GM12878 (cell line): ENCODE data around the gene FAM25A.
"Not testable (repeated sequence)": the region's sequence is repeated elsewhere in the genome, so short reads cannot be mapped to it uniquely, and the experiment has no call there.

Experiments used
- MXI1 ChIP-seq: fragments of 150-350 bp; IDR thresholded peaks from 2 replicates; pipeline ENCODE4 v1.6.1; 2011; ENCODE audit warnings: low read depth, mild to moderate bottlenecking, inconsistent platforms, low read length, improper control_type of control experiment
- NRF1 ChIP-seq: conservative IDR thresholded peaks from 2 replicates; pipeline ENCODE4 v1.6.1; 2011; ENCODE audit warnings: mild to moderate bottlenecking, low read depth, low read length, improper control_type of control experiment
- POLR2AphosphoS5 ChIP-seq: IDR thresholded peaks from 2 replicates; pipeline ENCODE4 v1.6.1; 2011; ENCODE audit warnings: mild to moderate bottlenecking, low read length, inconsistent platforms
- RCOR1 ChIP-seq: conservative IDR thresholded peaks from 2 replicates; pipeline ENCODE4 v1.6.1; 2012; ENCODE audit warnings: low read depth, low read length, improper control_type of control experiment
- TAF1 ChIP-seq: IDR thresholded peaks from 2 replicates; pipeline ENCODE4 v1.6.1; 2011; ENCODE audit warnings: mild to moderate bottlenecking, low read depth, low read length, borderline replicate concordance
- USF2 ChIP-seq: IDR thresholded peaks from 2 replicates; pipeline ENCODE4 v1.6.1; 2011; ENCODE audit warnings: low read depth, low read length, improper control_type of control experiment, borderline replicate concordance
- TF ChIP-seq, protein P1 (sequence below), 3 experiments: IDR thresholded peaks in 2 of 3; conservative IDR thresholded peaks in 1 of 3; 2 replicates each; pipeline ENCODE4 v1.5.1; 2011; ENCODE audit warnings: low read depth in 3 of 3, low read length in 3 of 3, mild to moderate bottlenecking in 3 of 3, control low read depth in 2 of 3, moderate library complexity in 2 of 3, inconsistent platforms in 1 of 3, mixed read lengths in 1 of 3; ENCODE audit not compliant: control insufficient read depth in 2 of 3, insufficient read depth in 1 of 3; ENCODE audit errors: extremely low read depth in 1 of 3

DNA sequence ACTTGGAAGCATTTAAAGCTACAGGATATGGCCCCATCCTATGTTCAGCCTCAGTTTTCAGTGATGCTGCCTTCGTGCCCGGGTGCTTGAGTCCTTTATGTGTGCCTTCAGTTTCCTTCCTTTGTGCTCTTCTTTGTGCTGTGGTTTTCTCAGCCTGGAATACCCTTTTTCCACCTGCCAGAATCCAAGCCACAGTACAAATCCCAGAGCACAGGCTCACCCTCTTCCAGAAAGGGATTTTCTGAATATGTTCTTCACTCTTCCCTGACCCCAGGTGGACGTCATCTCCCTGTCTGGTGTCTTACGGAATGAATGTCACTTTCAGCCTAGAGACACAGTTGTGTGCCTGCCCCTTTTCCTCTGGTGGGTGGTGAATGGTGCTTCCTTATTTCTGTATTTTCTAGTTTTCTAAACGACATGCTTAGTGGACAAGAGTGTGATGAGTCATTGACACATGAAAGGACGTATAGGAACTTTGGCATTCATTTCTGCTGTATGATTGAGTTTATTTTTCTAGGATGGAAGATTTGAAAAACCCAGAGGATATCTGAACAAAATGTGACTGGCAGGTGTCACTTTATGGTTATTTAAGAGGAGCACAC lies 20.2 kb upstream of the FAM25A start:
- TF ChIP-seq USF2, POLR2AphosphoS5, MXI1, RCOR1, TAF1, NRF1: not testable (repeated sequence)
- TF ChIP-seq, protein P1, sequence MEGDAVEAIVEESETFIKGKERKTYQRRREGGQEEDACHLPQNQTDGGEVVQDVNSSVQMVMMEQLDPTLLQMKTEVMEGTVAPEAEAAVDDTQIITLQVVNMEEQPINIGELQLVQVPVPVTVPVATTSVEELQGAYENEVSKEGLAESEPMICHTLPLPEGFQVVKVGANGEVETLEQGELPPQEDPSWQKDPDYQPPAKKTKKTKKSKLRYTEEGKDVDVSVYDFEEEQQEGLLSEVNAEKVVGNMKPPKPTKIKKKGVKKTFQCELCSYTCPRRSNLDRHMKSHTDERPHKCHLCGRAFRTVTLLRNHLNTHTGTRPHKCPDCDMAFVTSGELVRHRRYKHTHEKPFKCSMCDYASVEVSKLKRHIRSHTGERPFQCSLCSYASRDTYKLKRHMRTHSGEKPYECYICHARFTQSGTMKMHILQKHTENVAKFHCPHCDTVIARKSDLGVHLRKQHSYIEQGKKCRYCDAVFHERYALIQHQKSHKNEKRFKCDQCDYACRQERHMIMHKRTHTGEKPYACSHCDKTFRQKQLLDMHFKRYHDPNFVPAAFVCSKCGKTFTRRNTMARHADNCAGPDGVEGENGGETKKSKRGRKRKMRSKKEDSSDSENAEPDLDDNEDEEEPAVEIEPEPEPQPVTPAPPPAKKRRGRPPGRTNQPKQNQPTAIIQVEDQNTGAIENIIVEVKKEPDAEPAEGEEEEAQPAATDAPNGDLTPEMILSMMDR (IDR thresholded peaks at IDR 0.05 in 2 of 3, conservative IDR thresholded peaks at IDR 0.05 in 1 of 3; ENCODE audit: control insufficient read depth in 2 of 3, extremely low read depth in 1 of 3, insufficient read depth in 1 of 3, low read depth in 3 of 3, low read length in 3 of 3) = not testable (repeated sequence)
